Choroid plexus epithelial cell (primary cell): ENCODE data around the gene EYA3.

Experiments
- DNase-seq: peaks from one replicate; pipeline ENCODE4 v3.0.0-alpha.2; 2010; ENCODE audit warnings: low read depth
- H3K4me3 ChIP-seq: 2 replicates; pipeline ENCODE4 v1.5.1; 2011; ENCODE audit warnings: low read depth, mild to moderate bottlenecking, control low read depth, low read length, moderate library complexity
- CTCF ChIP-seq: conservative IDR thresholded peaks from 2 replicates; pipeline ENCODE4 v1.5.1; 2011; ENCODE audit warnings: low read depth, mild to moderate bottlenecking, control low read depth, inconsistent platforms, low read length, moderate library complexity

The EYA3 gene

GRCh38 chr1:27957655-27958054 lies 130.8 kb downstream of the EYA3 start:
- no peak overlapping the region for H3K4me3 ChIP-seq
- no peak for DNase-seq
- no peak for TF ChIP-seq CTCF

GRCh38 chr1:27956761-27957160 lies 131.6 kb downstream of the EYA3 start:
- no peak overlapping the region for H3K4me3 ChIP-seq
- DNase-seq, result no peak
- no peak for TF ChIP-seq CTCF

- H3K4me3 ChIP-seq, result no peak overlapping the region
Observed at GRCh38 chr1:27955076-27955475, 133.3 kb downstream of the EYA3 start.

GRCh38 chr1:27954186-27954585 lies 134.2 kb downstream of the EYA3 start:
- no peak for DNase-seq
- no peak overlapping the region for H3K4me3 ChIP-seq
- no peak for TF ChIP-seq CTCF

More at GRCh38 chr1:27955076-27955475, 133.3 kb downstream of the EYA3 start:
- TF ChIP-seq CTCF, result no peak
- DNase-seq, result no peak

- no peak for TF ChIP-seq CTCF
- no peak overlapping the region for H3K4me3 ChIP-seq
- DNase-seq, result no peak
Observed at GRCh38 chr1:27952147-27952546, 136.3 kb downstream of the EYA3 start.

- no peak overlapping the region for H3K4me3 ChIP-seq
- TF ChIP-seq CTCF, result no peak
Observed at GRCh38 chr1:27951396-27951795, 137.0 kb downstream of the EYA3 start.

GRCh38 chr1:27949027-27949426 lies 139.4 kb downstream of the EYA3 start:
- no peak for TF ChIP-seq CTCF
- DNase-seq, result no peak
- H3K4me3 ChIP-seq, result no peak overlapping the region

More at GRCh38 chr1:27951396-27951795, 137.0 kb downstream of the EYA3 start:
- DNase-seq, result no peak
